ENCODE data around the gene FRMPD2. TPM values are rescaled to one million over a fixed set of nuclear protein-coding genes. Genes with fewer than 3 reads are reported as not detected.

Gene FRMPD2
- total RNA-seq, 1 donor from 2014 or later: not detected

GRCh38 chr10:48215486-48216203, 58.9 kb downstream of the FRMPD2 start:
- Mint-ChIP-seq H3K36me3 (ENCODE audit: low read depth, unreplicated experiment) (no peaks in the 10 kb centered on the region), H3K4me1 (ENCODE audit: unreplicated experiment) (no peaks in the 10 kb centered on the region), H3K4me3 (ENCODE audit: unreplicated experiment) (no peak overlapping the region), H3K27me3 (ENCODE audit: unreplicated experiment) (peaks cover 5% of the 10 kb centered on the region), H3K9me3 (ENCODE audit: unreplicated experiment) (no peaks in the 10 kb centered on the region), H3K27ac (ENCODE audit: unreplicated experiment) (no peak overlapping the region)
- peak; percentile 66 for DNase-seq (ENCODE audit: low spot score)
- peak; percentile 89 for TF ChIP-seq CTCF (IDR thresholded peaks at IDR 0.05; ENCODE audit: unreplicated experiment)

- no peak for DNase-seq (ENCODE audit: low spot score)
- H3K27me3 Mint-ChIP-seq (ENCODE audit: unreplicated experiment): peaks cover 5% of the 10 kb centered on the region
- no peak for TF ChIP-seq CTCF (IDR thresholded peaks at IDR 0.05; ENCODE audit: unreplicated experiment)
- no peaks in the 10 kb centered on the region for H3K4me1 Mint-ChIP-seq (ENCODE audit: unreplicated experiment)
- H3K9me3 Mint-ChIP-seq (ENCODE audit: unreplicated experiment): no peaks in the 10 kb centered on the region
- H3K4me3 Mint-ChIP-seq (ENCODE audit: unreplicated experiment): no peak overlapping the region
- no peaks in the 10 kb centered on the region for H3K36me3 Mint-ChIP-seq (ENCODE audit: low read depth, unreplicated experiment)
- H3K27ac Mint-ChIP-seq (ENCODE audit: unreplicated experiment): no peak overlapping the region
Measured at GRCh38 chr10:48214716-48215485, 59.6 kb downstream of the FRMPD2 start.

GRCh38 chr10:48213047-48213446, 61.4 kb downstream of the FRMPD2 start:
- Mint-ChIP-seq H3K4me3 (ENCODE audit: unreplicated experiment) (no peak overlapping the region), H3K9me3 (ENCODE audit: unreplicated experiment) (no peaks in the 10 kb centered on the region), H3K27ac (ENCODE audit: unreplicated experiment) (no peak overlapping the region), H3K4me1 (ENCODE audit: unreplicated experiment) (no peaks in the 10 kb centered on the region), H3K36me3 (ENCODE audit: low read depth, unreplicated experiment) (no peaks in the 10 kb centered on the region), H3K27me3 (ENCODE audit: unreplicated experiment) (peaks cover 2% of the 10 kb centered on the region)
- TF ChIP-seq CTCF (IDR thresholded peaks at IDR 0.05; ENCODE audit: unreplicated experiment): no peak
- no peak for DNase-seq (ENCODE audit: low spot score)

- no peak for TF ChIP-seq CTCF (IDR thresholded peaks at IDR 0.05; ENCODE audit: unreplicated experiment)
- Mint-ChIP-seq H3K27me3 (ENCODE audit: unreplicated experiment) (peaks cover 1% of the 10 kb centered on the region), H3K27ac (ENCODE audit: unreplicated experiment) (no peak overlapping the region), H3K4me3 (ENCODE audit: unreplicated experiment) (no peak overlapping the region), H3K36me3 (ENCODE audit: low read depth, unreplicated experiment) (no peaks in the 10 kb centered on the region), H3K9me3 (ENCODE audit: unreplicated experiment) (no peaks in the 10 kb centered on the region), H3K4me1 (ENCODE audit: unreplicated experiment) (no peaks in the 10 kb centered on the region)
- DNase-seq (ENCODE audit: low spot score): no peak
Measured at GRCh38 chr10:48211777-48212176, 62.7 kb downstream of the FRMPD2 start.

GRCh38 chr10:48210966-48211365, 63.5 kb downstream of the FRMPD2 start:
- Mint-ChIP-seq H3K4me3 (ENCODE audit: unreplicated experiment) (no peak overlapping the region), H3K27me3 (ENCODE audit: unreplicated experiment) (peaks cover 1% of the 10 kb centered on the region), H3K36me3 (ENCODE audit: low read depth, unreplicated experiment) (no peaks in the 10 kb centered on the region), H3K27ac (ENCODE audit: unreplicated experiment) (no peak overlapping the region), H3K9me3 (ENCODE audit: unreplicated experiment) (no peaks in the 10 kb centered on the region), H3K4me1 (ENCODE audit: unreplicated experiment) (no peaks in the 10 kb centered on the region)
- no peak for DNase-seq (ENCODE audit: low spot score)
- TF ChIP-seq CTCF (IDR thresholded peaks at IDR 0.05; ENCODE audit: unreplicated experiment): no peak

All from endothelial cell (in vitro differentiated cells).